Measurements from ENCODE around the gene ZNF532.
"Not testable (repeated sequence)": the region's sequence is repeated elsewhere in the genome, so short reads cannot be mapped to it uniquely, and the experiment has no call there.

Gene ZNF532

GRCh38 chr18:58864146-58865032 is at the start of gene ZNF532:
ZNF532 (plus strand) TSS chr18:58864877. CDS start in a region left out here.
- no peak for FAIRE-seq

GRCh38 chr18:58819051-58819450 is 45.6 kb upstream of the ZNF532 start:
- FAIRE-seq: no peak

- FAIRE-seq: no peak
Observed at GRCh38 chr18:58820251-58820650, 44.4 kb upstream of the ZNF532 start.

GRCh38 chr18:58822944-58823343 is 41.7 kb upstream of the ZNF532 start:
- FAIRE-seq: no peak

GRCh38 chr18:58823412-58823811 is 41.3 kb upstream of the ZNF532 start:
- FAIRE-seq: no peak

DNA sequence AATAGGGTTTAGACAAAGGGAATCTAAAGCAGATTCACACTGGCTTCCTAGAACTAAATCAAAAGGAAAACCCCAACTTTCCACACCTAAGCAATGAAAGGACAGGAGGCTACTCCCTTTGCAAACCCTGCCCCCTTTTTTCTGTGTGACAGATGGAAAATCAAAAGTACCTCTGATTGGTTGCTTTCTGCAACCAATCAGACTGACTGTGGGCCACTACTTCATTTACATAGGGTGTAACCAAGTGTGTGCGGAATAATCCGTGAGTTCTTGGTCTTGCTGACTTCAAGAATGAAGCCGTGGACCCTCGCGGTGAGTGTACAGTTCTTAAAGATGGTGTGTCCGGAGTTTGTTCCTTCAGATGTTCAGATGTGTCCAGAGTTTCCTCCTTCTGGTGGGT is 37.8 kb upstream of the ZNF532 start:
- FAIRE-seq: not testable (repeated sequence)

- FAIRE-seq: no peak
Observed at GRCh38 chr18:58827428-58827827, 37.2 kb upstream of the ZNF532 start.

- no peak for FAIRE-seq
Observed at GRCh38 chr18:58827886-58828285, 36.8 kb upstream of the ZNF532 start.

GRCh38 chr18:58828399-58829121 is 36.1 kb upstream of the ZNF532 start:
- no peak for FAIRE-seq

- no peak for FAIRE-seq
Observed at GRCh38 chr18:58829263-58829662, 35.4 kb upstream of the ZNF532 start.

DNA sequence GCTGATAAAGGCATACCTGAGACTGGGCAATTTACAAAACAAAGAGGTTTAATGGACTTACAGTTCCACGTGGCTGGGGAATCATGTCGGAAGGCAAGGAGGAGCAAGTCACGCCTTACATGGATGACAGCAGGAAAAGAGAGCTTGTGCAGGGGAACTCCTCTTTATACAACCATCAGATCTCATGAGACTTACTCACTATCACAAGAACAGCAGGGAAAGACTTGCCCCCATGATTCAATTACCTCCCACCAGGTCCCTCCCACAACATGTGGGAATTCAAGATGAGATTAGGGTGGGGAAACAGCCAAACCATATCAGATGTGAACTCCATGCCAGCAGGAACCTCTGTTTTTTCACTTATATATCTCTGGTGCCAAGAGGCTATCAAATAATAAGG is 34.8 kb upstream of the ZNF532 start:
- FAIRE-seq: not testable (repeated sequence)

DNA sequence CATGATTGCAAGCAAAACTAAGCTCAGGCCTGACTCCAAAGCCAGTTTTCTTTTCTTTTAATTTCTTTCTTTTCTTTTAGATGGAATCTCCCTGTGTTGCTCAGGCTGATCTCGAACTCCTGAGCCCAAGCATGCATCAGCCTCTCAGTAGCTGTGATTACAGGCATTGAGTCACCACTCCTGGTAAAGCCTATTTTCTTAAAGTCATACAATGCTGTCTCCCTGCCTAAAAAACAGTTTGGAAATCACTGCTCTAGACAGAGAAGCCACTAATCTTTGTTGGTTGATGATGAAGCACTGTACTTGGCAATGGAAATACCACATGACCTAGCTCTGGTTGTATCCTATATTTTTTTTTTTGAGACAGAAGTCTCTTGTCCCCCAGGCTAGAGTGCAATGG is 33.1 kb upstream of the ZNF532 start:
- FAIRE-seq: no peak

GRCh38 chr18:58838165-58838860 is 26.4 kb upstream of the ZNF532 start:
- FAIRE-seq: no peak

DNA sequence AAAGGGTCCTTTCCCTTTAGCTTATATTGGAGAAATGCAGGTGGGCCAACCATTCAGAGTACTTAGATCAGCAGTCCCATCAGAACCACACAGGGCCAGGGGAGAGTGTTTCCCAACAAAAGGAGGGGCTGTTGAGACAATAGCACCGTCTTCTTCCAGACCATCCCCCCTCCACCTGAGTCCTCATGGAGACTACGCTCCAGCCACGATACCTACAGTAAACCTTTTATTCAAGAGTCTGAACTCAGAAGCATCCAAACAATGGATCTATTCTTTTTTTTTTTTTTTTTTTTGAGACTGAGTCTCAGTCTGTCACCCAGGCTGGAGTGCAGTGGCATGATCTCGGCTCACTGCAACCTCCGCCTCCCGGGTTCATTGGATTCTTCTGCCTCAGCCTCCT is 25.7 kb upstream of the ZNF532 start:
- FAIRE-seq: no peak

DNA sequence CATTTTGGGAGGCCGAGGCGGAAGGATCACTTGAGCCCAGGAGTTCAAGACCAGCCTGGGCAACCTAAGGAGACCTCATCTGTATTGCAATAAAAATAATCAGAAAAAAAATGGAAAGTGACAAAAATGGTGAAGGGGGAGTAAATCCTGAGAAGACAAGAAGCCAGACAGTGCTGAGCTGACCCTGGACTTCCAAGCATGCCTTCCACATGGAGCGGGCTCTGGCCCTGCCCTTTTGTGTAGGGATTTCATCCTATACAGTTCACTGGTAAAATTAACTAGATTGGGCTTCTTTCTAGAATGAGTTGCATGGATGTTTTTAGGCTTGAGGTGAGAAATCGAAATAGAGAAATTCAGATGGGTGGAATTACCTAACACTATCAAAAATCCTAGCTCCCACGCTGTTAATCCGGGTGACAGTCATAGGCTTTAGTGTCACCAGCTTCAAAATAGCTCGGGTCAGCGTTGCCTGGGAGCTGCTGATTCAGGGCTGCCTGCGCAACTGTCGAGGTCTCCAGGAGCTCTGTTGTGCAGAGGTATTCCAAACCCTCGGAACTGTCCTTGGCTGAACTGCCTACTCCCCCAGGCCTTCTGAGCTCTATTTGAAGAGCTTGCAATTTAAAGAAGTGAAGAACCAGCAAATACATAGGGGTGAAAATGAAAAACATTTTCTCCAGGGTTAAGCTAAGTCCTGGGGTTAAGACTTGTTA is 21.5 kb upstream of the ZNF532 start:
- no peak for FAIRE-seq

- FAIRE-seq: no peak
Observed at GRCh38 chr18:58843688-58844035, 21.0 kb upstream of the ZNF532 start.

DNA sequence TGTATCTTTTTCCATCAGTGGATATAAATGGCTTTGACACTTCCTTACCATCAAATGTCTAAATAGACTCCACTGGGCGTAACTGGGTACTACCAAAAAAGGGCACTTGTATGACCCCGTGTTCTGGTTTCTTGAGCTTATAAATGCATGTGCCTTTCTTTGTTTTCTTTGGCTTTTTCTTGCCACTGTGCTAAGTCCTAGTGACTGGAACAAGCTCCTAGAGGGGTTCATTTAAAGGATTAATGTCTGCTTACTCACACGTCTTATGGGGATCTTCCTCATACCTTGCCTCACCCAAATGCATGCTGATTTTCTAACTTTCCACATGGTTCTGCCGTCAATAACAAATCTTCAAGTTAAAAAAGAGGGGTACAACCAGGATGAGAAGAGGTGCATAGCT is 19.8 kb upstream of the ZNF532 start:
- no peak for FAIRE-seq

DNA sequence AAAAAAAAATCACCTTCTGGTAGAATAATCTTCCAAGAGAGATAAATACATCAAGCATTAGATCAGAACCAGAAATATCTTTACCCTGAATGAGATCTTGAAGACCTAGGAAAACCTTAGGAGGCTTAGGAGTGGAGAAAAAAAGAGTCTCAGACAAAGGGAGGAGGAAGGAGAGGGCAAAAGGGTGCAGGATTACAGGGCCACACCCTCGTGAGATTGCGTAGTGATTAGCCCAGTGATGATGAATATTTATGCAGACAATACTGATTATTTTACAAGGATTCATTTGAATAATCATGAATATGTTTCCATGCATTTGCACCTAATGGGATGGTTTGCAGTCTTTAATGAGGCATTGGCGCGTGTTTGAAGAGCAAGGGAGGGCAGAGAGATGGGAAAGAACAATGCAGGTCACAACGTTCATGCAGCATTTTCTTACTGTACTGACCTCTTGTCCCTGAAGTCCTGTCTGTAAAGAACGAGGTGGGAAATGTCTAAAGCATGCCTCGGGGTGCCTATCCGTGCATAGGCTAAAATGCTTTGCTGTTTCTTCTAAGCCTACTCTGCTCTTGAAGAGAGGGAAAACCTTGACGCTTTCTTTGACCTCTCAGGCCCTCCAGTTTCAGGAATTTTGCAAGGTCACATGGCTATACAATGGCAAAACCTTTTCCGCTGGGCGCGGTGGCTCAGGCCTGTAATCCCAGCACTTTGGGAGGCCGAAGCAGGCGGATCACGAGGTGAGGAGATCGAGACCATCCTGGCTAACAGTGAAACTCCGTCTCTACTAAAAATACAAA is 18.6 kb upstream of the ZNF532 start:
- no peak for FAIRE-seq

DNA sequence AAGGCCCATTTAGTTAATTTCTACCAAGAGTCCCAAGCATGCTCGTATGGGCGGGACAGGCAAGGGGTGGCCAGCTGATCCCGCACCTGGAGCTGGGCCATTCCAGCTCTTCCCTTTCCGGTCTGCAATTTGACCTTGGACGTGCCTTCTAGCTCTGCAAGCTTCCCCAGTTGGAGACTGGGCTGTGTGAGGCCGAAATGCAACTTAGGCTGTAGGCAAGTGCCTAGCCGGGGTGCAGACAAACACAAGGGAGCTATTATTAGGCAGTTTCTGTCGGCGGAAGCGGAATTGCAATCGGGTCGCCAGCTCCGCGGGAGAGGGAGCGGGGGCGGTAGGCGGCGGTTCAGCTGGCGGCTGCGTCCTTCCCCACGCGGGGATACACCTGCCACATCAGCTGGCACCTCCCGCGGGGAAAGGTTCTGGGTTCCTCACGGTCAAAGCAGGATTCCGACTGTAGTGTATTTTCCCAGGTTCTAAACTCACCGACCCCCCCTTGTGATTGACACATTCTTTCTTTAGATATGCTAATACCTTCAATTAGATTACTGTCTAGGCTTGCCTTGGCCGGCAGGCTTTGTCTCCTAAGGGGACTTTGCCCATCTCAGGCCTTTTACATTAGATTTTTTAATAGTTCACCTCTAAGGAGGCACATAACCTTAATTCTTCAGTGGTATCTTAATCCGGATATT is 17.1 kb upstream of the ZNF532 start:
- FAIRE-seq: no peak

DNA sequence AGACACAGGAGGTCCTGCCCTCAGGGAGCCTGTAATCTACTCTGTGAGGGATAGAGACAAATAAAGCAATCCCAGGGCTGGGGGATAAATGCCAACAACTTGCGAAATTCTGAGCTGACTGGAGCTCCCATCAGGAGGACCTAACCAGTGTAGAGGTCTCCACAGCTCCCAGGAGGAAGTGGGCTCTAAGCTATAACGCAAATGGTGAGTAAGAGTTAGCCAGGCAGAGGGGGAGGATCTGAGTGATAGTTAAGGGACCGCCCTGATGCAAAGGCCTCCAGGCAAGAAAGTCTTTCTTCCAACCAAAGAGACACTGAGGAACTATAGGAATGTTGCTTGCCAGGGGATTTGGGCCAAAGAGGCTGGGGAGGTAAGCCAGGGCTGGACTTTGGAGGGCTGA is 16.0 kb upstream of the ZNF532 start:
- no peak for FAIRE-seq

- FAIRE-seq: no peak
Observed at GRCh38 chr18:58850786-58851469, 13.7 kb upstream of the ZNF532 start.

Measured in colon (tissue), 2 donors.